ENCODE data around the gene CINP.

DNA sequence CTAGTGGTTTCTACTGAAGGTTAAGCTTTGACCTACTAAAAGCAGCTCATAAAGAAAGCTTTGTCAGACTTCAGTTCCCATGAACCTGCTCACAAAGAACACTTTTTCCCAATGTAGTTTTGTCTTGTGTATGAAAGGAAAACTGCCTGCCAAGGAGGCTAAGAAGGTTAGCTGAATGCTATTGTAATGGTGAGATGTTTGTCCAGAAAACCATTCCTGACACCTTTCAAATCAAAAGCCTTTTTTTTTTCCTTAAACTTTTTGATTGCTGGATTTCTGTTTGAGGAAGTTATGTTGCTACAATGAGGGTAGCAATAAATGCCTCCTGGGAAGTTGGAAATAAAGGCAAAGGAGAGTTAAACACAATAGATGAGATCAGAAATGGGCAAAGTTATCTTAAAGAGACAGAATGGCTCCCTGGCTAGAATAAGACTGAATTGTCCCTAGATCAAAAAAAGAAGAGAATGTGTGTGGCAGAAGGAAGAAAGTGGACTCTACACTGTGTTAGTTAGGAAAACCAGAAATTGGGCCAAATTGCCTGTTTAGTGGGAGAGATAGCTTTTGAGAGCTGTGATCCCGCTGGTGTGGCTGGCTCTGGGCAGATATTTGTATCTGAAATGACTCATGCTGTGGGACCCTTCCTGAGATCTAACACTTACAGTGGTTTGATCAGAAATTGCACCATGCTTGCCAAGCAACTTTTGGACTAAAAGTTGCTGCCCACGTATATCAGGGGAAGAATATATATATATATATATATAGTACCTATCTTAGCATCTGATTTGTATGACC is 27.6 kb upstream of the CINP start:
- TF ChIP-seq GATA3 (IDR thresholded peaks at IDR 0.05; ENCODE audit: low read depth, low read length) (no peak), GATA2 (IDR thresholded peaks at IDR 0.05; ENCODE audit: low read depth, low read length) (no peak)
